Endothelial cell of umbilical vein (primary cell): ENCODE measurements around the gene QSER1. TPM values are rescaled to one million over a fixed set of nuclear protein-coding genes. Genes with fewer than 3 reads are reported as not detected.
"Not testable (repeated sequence)": the region's sequence is repeated elsewhere in the genome, so short reads cannot be mapped to it uniquely, and the experiment has no call there.

Experiments used
- BruUV-seq: library from RNA; stranded (reverse); fragments of 400-500 nt; replicated peaks from 2 replicates; lab custom pipeline; 2021; lab: Mats Ljungman, UMichigan
- CTCF ChIA-PET: fragments of 300-600, 350-600 bp; sonication (Branson Sonifier 250); formaldehyde crosslinking; loops from one replicate; lab custom pipeline; 2021; ENCODE audit warnings: antibody characterized with exemption, inconsistent platforms; lab: Charles Lee
- POLR2A ChIA-PET: fragments of 300-600, 350-600 bp; sonication (Branson Sonifier 250); formaldehyde crosslinking; loops from one replicate; lab custom pipeline; 2021; ENCODE audit warnings: antibody characterized with exemption, inconsistent platforms; lab: Charles Lee
- DNase-seq: peaks from one replicate; pipeline ENCODE4 v3.0.0-alpha.2; 2011; ENCODE audit warnings: low read depth, low spot score
- FAIRE-seq: peaks from 2 replicates; lab custom pipeline; 2011; peaks lifted over from hg19 to GRCh38; lab: Jason Lieb, UNC
- H2AFZ ChIP-seq: 2 replicates; pipeline ENCODE4 v1.6.0; 2012; ENCODE audit warnings: low read depth, low read length, control low read depth, inconsistent platforms
- H3K27ac ChIP-seq: 2 replicates; pipeline ENCODE4 v1.5.1; 2011; ENCODE audit warnings: low read depth, mild to moderate bottlenecking, control low read depth, low read length, moderate library complexity; ENCODE audit not compliant: insufficient read depth
- H3K27me3 ChIP-seq, 2 experiments: 2 replicates each; pipeline versions ENCODE4 v1.6.0 to v1.6.1; 2011; ENCODE audit warnings: low read length in 2 of 2, mixed read lengths in 1 of 2; ENCODE audit not compliant: control insufficient read depth in 2 of 2, insufficient read depth in 2 of 2
- H3K36me3 ChIP-seq, 2 experiments: 2 replicates in 1 of 2; 3 replicates in 1 of 2; pipeline ENCODE4 v1.5.1; 2011; ENCODE audit warnings: low read length in 2 of 2, mild to moderate bottlenecking in 1 of 2, moderate library complexity in 1 of 2; ENCODE audit not compliant: control insufficient read depth in 2 of 2, insufficient read depth in 2 of 2; ENCODE audit errors: extremely low read depth in 1 of 2
- H3K4me1 ChIP-seq: 3 replicates; pipeline ENCODE4 v1.5.1; 2011; ENCODE audit warnings: mild to moderate bottlenecking, low read length; ENCODE audit not compliant: control insufficient read depth, insufficient read depth; ENCODE audit errors: extremely low read depth
- H3K4me2 ChIP-seq: 2 replicates; pipeline ENCODE4 v1.6.1; 2011; ENCODE audit warnings: low read length, control low read depth, mixed read lengths; ENCODE audit not compliant: insufficient read depth
- H3K4me3 ChIP-seq, 3 experiments: fragments of 200-600 bp in 1 of 3; sonication (generic), shearing (Covaris generic) in 1 of 3; replicated peaks in 1 of 3; 2 replicates each; pipeline ENCODE4 v1.5.1; 2011 to 2016; ENCODE audit warnings: control low read depth in 3 of 3, low read length in 3 of 3, mild to moderate bottlenecking in 2 of 3, inconsistent platforms in 1 of 3, low read depth in 1 of 3, moderate library complexity in 1 of 3; ENCODE audit not compliant: insufficient read depth in 1 of 3
- H3K79me2 ChIP-seq: 2 replicates; pipeline ENCODE4 v1.6.0; 2012; ENCODE audit warnings: low read length, inconsistent platforms; ENCODE audit not compliant: control insufficient read depth, insufficient read depth
- H3K9ac ChIP-seq: replicated peaks from 2 replicates; pipeline ENCODE3; 2011; ENCODE audit warnings: low read length, control low read depth; ENCODE audit not compliant: insufficient read depth; ENCODE audit errors: extremely low read depth
- H3K9me1 ChIP-seq: replicated peaks from 3 replicates; pipeline ENCODE4 v1.6.0; 2011; ENCODE audit warnings: mild to moderate bottlenecking, low read length; ENCODE audit not compliant: control insufficient read depth, insufficient read depth; ENCODE audit errors: extremely low read depth
- H3K9me3 ChIP-seq: replicated peaks from 2 replicates; pipeline ENCODE4 v1.5.1; 2012; ENCODE audit warnings: low read length, inconsistent platforms; ENCODE audit not compliant: control insufficient read depth, insufficient read depth
- H4K20me1 ChIP-seq: replicated peaks from 2 replicates; pipeline ENCODE3; 2011; ENCODE audit warnings: mild to moderate bottlenecking, low read length; ENCODE audit not compliant: control insufficient read depth, insufficient read depth; ENCODE audit errors: extremely low read depth
- EZH2 ChIP-seq: IDR thresholded peaks from 2 replicates; pipeline ENCODE4 v1.6.1; 2012; ENCODE audit warnings: borderline replicate concordance, low read depth, mild to moderate bottlenecking, moderate library complexity, low read length, inconsistent platforms; ENCODE audit not compliant: severe bottlenecking
- FOS ChIP-seq: IDR thresholded peaks from 2 replicates; pipeline ENCODE4 v1.6.1; 2011; ENCODE audit warnings: mild to moderate bottlenecking, low read length, moderate library complexity, borderline replicate concordance; ENCODE audit not compliant: insufficient read depth
- GATA2 ChIP-seq: IDR thresholded peaks from 2 replicates; pipeline ENCODE4 v1.7.0; 2011; ENCODE audit warnings: low read depth, mild to moderate bottlenecking, moderate library complexity, mixed read lengths, low read length; ENCODE audit not compliant: insufficient read length, insufficient read depth
- JUN ChIP-seq: IDR thresholded peaks from 2 replicates; pipeline ENCODE4 v1.6.1; 2011; ENCODE audit warnings: borderline replicate concordance, low read depth; ENCODE audit not compliant: insufficient read length, insufficient read depth
- MYC ChIP-seq: IDR thresholded peaks from one replicate; pipeline ENCODE4 v1.6.1; 2011; ENCODE audit warnings: mild to moderate bottlenecking, low read depth, low read length
- POLR2A ChIP-seq: IDR thresholded peaks from 2 replicates; pipeline ENCODE4 v1.6.1; 2012; ENCODE audit warnings: low read depth, mild to moderate bottlenecking, control low read depth, low read length
- POLR2AphosphoS5 ChIP-seq: IDR thresholded peaks from 2 replicates; pipeline ENCODE4 v1.6.1; 2012; ENCODE audit warnings: low read depth, mild to moderate bottlenecking, control low read depth, low read length, moderate library complexity; ENCODE audit not compliant: insufficient read depth
- dilution Hi-C: fragments of 300-500 bp; cut with MboI; formaldehyde crosslinking; loops from one replicate; pipeline ENCODE4 v1.15.0; 2019; ENCODE audit warnings: low sequenced_read_pairs; ENCODE audit not compliant: extremely low pct_ligation_motif_present
- intact Hi-C: fragments of 100-400 bp; cut with micrococcal nuclease; formaldehyde crosslinking; loops from one replicate; pipeline ENCODE4 v1.10.0; 2022
- polyA plus RNA-seq, 4 experiments: library from polyadenylated mRNA; depleted of rRNA in 3 of 4; stranded (reverse) in 3 of 4; unstranded in 1 of 4; fragments of >200 nt; gene quantifications; 2 replicates each; pipeline versions ENCODE4 v1.2.1 to v1.2.3, GENCODE V29; 2011 to 2012; ENCODE audit warnings: missing spikeins in 1 of 4
- total RNA-seq: library from RNA; stranded (reverse); gene quantifications from 2 replicates; pipeline ENCODE4 v1.2.3, GENCODE V29; 2021
- TF ChIP-seq, protein P1 (sequence below): IDR thresholded peaks from 2 replicates; pipeline ENCODE4 v1.6.1; 2011; ENCODE audit not compliant: insufficient read depth, insufficient read length
- TF ChIP-seq, protein P2 (sequence below), 2 donors: IDR thresholded peaks; 1 replicate in 1 of 2; 2 replicates in 1 of 2; pipeline ENCODE4 v1.5.1; 2011; ENCODE audit warnings: low read length in 2 of 2, mild to moderate bottlenecking in 2 of 2, moderate library complexity in 2 of 2, control low read depth in 1 of 2, inconsistent platforms in 1 of 2, low read depth in 1 of 2; ENCODE audit not compliant: insufficient read depth in 1 of 2; ENCODE audit errors: extremely low read depth in 1 of 2

QSER1 gene
- total and polyA plus RNA-seq, 2 donors (not counting 3 experiments of a cell fraction or from before 2014, with no cell fraction given), result 5.5 to 36.6 TPM

DNA sequence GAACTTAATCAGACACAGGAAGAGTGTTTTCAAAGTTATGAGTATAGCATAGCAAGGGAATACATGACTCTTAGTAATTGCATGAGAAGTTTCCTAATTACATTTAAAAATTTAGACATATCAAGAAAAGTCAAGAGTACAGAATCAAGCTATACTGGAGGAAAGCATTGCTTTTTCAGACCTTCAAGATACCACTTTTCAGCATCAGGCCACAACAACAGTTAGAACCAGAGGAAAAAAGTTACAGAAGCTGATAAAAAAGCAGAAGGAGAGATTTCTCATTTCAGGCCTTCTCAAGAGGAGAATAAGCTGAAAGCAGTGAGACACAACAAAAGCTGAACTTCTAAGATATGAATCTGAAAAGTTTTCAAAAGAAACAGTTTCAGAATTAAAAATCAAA lies 28.1 kb upstream of the QSER1 start:
- Histone ChIP-seq H3K4me2 (no peak overlapping the region), H3K9me3 (no peaks in the 10 kb centered on the region), H3K36me3 (no peaks in the 10 kb centered on the region), H4K20me1 (no peaks in the 10 kb centered on the region), H3K27ac (no peak overlapping the region), H3K9me1 (no peaks in the 10 kb centered on the region), H3K27me3 (peaks cover 0 to 2% of the 10 kb centered on the region in 2 experiments), H2AFZ (no peak overlapping the region), H3K4me1 (no peaks in the 10 kb centered on the region), H3K79me2 (no peaks in the 10 kb centered on the region), H3K4me3 (no peak overlapping the region), H3K9ac (no peak overlapping the region)
- FAIRE-seq (no peak), DNase-seq (no peak)
- CTCF ChIA-PET, result interaction anchor here (0.8 kb wide), 1 partner anchor 24 kb away, joined by 3 read pairs; no protein-coding TSS in a partner anchor
- POLR2A ChIA-PET, result no interaction called here
- no TSS peak for BruUV-seq
- no peak for TF ChIP-seq EZH2
- TF ChIP-seq, protein P1, sequence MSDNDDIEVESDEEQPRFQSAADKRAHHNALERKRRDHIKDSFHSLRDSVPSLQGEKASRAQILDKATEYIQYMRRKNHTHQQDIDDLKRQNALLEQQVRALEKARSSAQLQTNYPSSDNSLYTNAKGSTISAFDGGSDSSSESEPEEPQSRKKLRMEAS, result no peak
- TF ChIP-seq FOS, result no peak
- TF ChIP-seq, protein P2, sequence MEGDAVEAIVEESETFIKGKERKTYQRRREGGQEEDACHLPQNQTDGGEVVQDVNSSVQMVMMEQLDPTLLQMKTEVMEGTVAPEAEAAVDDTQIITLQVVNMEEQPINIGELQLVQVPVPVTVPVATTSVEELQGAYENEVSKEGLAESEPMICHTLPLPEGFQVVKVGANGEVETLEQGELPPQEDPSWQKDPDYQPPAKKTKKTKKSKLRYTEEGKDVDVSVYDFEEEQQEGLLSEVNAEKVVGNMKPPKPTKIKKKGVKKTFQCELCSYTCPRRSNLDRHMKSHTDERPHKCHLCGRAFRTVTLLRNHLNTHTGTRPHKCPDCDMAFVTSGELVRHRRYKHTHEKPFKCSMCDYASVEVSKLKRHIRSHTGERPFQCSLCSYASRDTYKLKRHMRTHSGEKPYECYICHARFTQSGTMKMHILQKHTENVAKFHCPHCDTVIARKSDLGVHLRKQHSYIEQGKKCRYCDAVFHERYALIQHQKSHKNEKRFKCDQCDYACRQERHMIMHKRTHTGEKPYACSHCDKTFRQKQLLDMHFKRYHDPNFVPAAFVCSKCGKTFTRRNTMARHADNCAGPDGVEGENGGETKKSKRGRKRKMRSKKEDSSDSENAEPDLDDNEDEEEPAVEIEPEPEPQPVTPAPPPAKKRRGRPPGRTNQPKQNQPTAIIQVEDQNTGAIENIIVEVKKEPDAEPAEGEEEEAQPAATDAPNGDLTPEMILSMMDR (IDR thresholded peaks at IDR 0.05; ENCODE audit: extremely low read depth in 1 of 2, insufficient read depth in 1 of 2, low read depth in 1 of 2, low read length in 2 of 2), result no peak
- TF ChIP-seq POLR2A, result no peak
- TF ChIP-seq GATA2, result no peak
- TF ChIP-seq POLR2AphosphoS5, result no peak
- no peak for TF ChIP-seq JUN
- no peak for TF ChIP-seq MYC
- intact Hi-C loops, result no loop called here
- dilution Hi-C loops, result no loop called here

DNA sequence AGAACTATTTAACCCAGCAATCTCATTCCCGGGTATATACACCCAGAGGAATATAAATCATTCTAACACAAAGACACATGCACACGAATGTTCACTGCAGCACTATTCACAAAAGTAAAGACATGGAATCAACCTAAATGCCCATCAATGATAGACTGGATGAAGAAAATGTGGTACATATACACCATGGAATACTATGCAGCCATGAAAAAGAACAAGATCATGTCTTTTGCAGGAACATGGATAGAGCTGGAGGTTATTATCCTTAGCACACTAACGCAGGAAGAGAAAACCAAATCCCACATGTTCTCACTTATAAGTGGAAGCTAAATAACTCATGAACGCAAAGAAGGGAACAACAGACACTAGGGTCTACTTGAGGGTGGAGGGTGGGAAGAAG lies 23.9 kb upstream of the QSER1 start:
- H3K9ac ChIP-seq, H2AFZ ChIP-seq, H3K4me3 ChIP-seq, intact Hi-C loops, H3K79me2 ChIP-seq, H3K27me3 ChIP-seq, H3K9me3 ChIP-seq, H4K20me1 ChIP-seq, H3K4me1 ChIP-seq, dilution Hi-C loops, H3K27ac ChIP-seq, H3K36me3 ChIP-seq, H3K4me2 ChIP-seq, FAIRE-seq, H3K9me1 ChIP-seq, BruUV-seq, DNase-seq, POLR2A ChIA-PET: not testable (repeated sequence)
- CTCF ChIA-PET, result interaction anchor here (1.0 kb wide), 1 partner anchor 11 kb away, joined by 3 read pairs; no protein-coding TSS in a partner anchor
